ENCODE results near the gene NDUFS6.

The NDUFS6 gene

GRCh38 chr5:1817261-1818043 is 16.2 kb downstream of the NDUFS6 start:
- no peak for DNase-seq (ENCODE audit: low spot score)

GRCh38 chr5:1818784-1819183 is 17.6 kb downstream of the NDUFS6 start:
- DNase-seq (ENCODE audit: low spot score), result no peak

DNA sequence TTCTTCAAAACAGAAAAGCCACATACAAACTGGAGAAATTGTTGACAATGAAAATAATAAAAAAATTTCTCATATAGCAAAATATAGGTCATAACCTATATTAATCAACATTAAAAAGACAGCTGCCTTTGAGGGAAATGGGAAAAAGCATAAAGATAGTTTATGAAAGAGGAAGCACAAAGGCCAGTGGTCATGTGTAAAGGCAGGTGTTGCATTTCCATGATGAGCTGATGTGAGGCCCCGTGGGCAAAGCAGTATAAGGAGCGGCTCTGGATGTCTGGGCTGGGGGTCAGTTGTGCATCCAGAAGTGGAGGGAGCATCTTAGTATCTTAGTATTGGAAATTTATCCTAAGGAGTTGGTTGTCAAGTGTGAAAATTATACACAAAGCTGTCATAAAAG is 18.3 kb downstream of the NDUFS6 start:
- no peak for DNase-seq (ENCODE audit: low spot score)

DNA sequence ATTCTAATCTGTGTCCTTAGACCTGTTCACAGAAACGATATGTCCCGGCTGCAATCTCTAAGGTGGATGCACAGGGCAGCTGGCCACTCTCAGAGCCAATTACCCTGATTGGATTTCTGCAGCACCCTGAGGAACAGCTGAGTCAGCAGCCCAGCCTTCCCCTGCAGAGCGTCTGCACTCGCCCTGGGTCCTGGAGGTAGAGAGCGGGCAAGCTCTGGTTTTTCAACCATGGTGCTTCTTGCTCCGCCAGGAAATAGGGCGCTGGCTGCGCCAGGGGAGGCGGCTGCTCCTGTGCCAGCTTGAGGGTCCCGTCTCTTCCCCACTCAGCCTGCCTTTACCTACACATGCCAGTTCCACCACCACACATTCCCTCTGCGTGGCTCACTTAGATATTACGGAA is 19.2 kb downstream of the NDUFS6 start:
- DNase-seq (ENCODE audit: low spot score), result no peak

- DNase-seq (ENCODE audit: low spot score), result no peak
Observed at GRCh38 chr5:1820926-1821325, 19.7 kb downstream of the NDUFS6 start.

DNA sequence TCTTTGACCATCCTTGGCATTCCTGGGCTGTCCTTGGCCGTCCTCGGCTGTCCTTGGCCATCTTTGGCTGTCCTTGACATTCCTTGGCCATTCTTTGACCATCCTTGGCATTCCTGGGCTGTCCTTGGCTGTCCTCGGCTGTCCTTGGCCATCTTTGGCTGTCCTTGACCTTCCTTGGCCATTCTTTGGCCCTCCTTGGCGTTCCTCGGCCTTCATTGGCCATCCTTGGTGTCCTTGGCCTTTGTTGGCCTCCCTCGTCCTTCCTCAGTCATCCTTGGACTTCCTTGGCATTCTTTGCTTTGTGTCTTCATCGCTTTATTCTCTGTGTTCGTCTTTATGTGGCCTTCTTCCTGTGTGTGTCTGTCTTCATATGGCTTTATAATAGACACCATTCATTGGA is 20.7 kb downstream of the NDUFS6 start:
- DNase-seq (ENCODE audit: low spot score), result no peak

DNA sequence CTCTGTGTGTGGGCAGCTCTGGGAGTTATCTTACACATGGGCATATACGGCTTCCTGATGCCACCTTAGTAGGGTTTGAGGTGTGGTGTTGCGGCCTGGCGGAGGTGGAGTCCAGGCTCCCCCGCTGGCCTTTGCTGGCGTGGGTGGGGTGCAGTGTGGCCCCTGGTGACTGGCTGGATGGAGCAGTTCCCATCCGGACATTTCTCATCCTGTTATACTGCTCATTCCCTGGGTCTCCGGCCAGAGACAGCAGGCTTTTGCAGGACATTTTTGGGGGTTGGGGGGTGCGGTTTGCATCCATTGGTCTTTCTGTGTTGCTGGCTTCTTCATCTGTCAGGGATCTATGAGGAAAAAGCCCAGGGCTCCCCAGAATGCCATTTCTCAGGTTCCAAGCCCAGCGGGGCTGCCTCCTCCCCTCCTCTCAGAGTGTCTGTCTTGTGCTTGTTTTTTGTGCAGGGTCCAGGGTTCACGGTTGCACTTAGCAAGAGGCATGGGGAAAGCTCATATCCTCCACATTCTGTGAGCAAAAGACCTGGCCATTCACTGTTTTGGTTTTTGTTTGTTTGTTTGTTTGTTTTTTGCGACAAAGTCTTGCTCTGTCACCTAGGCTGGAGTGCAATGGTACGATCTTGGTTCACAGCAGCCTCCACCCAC is 22.3 kb downstream of the NDUFS6 start:
- DNase-seq (ENCODE audit: low spot score), result no peak

GRCh38 chr5:1824109-1824821 is 23.1 kb downstream of the NDUFS6 start:
- DNase-seq (ENCODE audit: low spot score), result no peak

DNA sequence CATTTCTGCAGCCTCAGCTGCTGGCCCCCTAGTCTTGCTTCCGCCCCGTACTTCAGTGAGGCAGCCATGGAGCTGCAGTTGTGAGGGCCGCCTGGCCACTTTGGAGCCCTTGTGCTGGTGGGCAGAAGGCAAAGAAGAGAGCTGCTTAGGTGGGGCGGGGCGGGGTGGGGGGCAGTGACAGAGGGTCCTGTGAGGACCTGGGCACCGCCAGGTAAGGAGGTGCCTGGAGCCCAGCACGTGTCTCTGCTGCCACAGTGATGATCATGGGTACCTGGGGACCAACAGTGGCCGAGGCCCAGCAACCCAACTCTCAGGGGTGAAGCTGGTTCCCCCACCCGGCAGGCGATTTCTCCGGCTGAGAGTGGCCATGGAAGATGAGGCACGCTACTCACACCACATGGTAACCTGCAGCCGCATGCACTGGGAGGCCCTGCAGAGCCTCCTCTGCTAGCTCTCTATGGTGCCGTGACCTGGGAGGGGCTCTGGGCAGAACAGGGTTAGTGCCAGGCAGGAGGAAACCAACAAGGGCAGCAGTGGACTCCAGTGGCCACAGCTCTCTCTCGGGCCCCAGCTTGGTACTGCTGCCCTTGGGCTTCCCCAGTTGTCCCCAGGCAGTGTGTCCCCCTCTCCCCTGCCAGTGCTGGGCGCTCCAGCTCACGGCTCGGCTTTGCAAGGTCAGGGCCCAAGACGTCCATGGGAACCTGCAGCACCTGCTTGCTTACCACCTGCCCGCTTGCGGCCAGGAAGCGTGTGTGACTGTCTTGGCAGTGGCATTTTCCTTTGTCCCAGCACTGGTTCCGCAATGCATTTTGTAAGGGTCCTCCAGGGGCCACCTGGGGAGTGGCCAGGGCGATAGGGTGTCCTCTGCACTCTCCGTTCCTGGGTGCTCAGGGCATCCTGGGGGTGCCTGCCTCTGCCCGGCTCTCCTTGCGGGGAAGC is 24.0 kb downstream of the NDUFS6 start:
- DNase-seq (ENCODE audit: low spot score), result no peak

- no peak for DNase-seq (ENCODE audit: low spot score)
Observed at GRCh38 chr5:1826235-1826980, 25.2 kb downstream of the NDUFS6 start.

DNA sequence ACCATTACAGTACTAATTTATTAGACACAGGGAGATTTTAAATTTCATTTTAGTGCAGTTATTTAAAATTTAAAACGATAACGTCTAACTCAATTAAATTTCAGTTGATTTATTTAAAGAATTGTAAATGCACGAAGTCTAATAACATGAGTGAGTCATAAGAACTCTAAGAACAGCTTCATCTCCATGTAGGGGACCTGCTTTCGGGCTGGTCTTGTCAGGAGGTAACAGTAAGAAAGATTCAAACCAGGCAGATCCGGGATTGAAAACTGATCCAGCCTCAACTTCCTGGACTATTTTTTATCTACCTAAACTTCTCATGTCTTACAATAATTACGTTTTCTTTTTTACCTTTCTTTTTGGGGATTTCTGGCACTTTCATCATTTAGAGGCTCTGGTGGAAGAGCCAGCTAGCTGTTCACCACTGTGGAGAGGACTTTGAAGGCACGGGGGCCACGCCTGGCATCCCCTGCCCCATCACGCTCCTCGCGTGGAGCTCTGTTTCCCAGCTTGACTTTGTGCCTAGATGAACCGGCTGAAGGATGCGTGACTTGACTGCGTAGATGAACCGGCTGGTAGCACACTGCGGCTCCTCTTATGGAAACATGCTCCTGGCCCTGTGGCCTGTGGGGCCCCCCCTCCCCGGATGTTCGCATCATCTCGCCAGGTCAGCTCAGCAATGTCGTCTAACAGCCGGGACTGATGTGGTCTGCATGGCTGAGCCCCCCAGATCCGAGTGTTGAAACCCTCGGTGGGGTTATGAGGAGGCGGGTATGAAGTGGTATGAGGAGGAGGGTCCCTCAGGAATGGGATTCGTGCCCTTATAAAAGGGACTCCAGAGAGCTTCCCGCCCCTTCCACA is 26.0 kb downstream of the NDUFS6 start:
- no peak for DNase-seq (ENCODE audit: low spot score)

DNA sequence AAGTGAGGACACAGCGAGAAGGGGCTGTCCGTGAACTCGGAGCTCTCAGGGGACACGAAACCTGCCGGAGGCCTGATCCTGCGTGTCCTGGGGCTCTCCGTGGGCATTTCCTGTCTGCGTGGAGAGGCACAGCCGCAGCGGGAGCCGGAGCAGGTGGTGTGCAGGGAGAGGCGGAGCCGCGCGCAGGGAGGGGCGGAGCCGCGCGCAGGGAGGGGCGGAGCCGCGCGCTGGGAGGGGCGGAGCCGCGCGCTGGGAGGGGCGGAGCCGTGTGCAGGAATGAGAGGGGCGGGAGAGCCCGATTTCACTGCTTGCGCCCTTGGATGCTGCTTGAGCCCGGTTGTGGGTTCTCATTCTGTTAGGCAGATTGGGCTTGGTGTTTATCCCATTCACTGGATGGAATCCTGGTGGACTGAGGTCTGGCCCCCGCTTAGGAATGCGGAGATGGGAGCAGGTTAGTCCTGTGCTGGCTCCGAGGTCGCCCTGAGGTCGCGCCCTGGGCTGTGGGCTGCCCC is 26.7 kb downstream of the NDUFS6 start:
- DNase-seq (ENCODE audit: low spot score), result no peak

GRCh38 chr5:1830571-1831228 is 29.5 kb downstream of the NDUFS6 start:
- DNase-seq (ENCODE audit: low spot score), result no peak

DNA sequence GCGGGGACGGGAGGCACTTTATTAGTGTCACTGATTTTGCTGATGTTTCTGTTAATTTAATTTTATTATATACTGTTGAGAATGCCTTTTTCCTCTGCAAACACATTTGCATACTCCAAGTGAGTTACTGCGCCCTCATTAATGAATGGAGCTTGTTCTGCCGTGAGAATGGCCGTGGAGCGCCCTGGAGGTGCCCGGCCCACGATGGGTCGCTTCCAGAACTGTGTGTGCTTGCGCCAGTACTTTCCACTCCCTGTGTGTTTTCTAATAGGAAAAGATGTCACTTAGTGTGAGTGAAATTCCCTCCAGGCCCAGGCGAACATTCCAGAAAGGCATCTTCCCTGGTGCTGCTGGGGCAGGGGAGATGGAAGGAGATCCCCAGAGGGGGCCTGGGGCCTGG is 30.1 kb downstream of the NDUFS6 start:
- DNase-seq (ENCODE audit: low spot score), result no peak

- DNase-seq (ENCODE audit: low spot score), result no peak
Observed at GRCh38 chr5:1831677-1832313, 30.6 kb downstream of the NDUFS6 start.

DNA sequence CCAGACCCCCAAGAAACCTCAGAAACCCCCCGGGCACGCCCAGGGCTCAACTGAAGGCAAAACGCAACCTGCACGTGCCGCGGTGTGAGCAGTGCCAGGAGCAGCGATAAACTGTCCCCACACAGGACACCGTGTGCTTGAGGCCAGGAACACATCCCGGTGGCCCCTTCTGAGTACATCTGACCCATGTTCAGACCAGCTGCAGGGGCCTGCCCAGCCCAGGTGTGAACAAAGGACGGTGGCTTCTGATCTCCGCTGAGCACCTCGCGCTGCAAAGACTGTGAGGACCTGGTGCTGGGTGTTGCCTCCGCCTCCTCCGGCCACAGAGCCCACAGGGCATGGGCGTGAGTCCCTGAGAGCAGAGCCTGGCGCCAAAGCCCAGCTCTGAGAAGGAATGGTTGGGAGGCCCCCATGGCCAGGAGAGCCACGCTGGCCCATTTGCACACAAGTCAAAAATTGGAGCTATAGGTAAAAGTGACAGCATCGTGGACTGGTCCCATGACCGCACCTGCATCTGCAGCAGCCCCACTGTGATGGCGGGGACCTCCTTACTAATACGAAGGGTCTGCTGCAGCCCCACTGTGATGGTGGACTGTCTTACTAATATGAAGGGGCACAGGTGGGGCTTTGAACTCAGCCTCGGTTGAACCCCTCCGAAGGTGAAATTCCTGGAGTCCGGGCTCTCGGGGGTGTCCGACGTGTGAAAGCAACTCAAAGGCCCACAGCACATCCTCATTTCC is 31.5 kb downstream of the NDUFS6 start:
- DNase-seq (ENCODE audit: low spot score), result no peak

- DNase-seq (ENCODE audit: low spot score), result no peak
Observed at GRCh38 chr5:1833264-1834021, 32.2 kb downstream of the NDUFS6 start.

Measured in globus pallidus (tissue), 1 donor.